K562 (cell line): Measurements from ENCODE around the gene LAPTM4A. TPM values are rescaled to one million over a fixed set of nuclear protein-coding genes. Genes with fewer than 3 reads are reported as not detected.

Experiments used
- ATF1 ChIP-seq, 2 experiments: fragments of 450-650 bp in 1 of 2; IDR thresholded peaks; 2 replicates each; pipeline ENCODE4 v1.6.1; 2016; ENCODE audit warnings: missing compliant biosample characterization in 1 of 2, missing genetic modification characterization in 1 of 2
- CBX5 ChIP-seq: IDR thresholded peaks from 2 replicates; pipeline ENCODE4 v1.6.1; 2014; ENCODE audit warnings: low read depth, borderline replicate concordance
- ESRRA ChIP-seq: fragments of 450-650 bp; IDR thresholded peaks from 2 replicates; pipeline ENCODE4 v1.6.1; 2014; ENCODE audit warnings: low read depth, mild to moderate bottlenecking, moderate library complexity, borderline replicate concordance
- ETS2 ChIP-seq: IDR thresholded peaks from 2 replicates; pipeline ENCODE4 v1.6.1; 2016; ENCODE audit warnings: borderline replicate concordance, missing genetic modification characterization, mild to moderate bottlenecking, moderate library complexity, missing compliant biosample characterization; ENCODE audit not compliant: poor library complexity, severe bottlenecking
- FOXK2 ChIP-seq, 2 experiments: fragments of 450-650 bp; IDR thresholded peaks in 1 of 2; conservative IDR thresholded peaks in 1 of 2; 2 replicates each; pipeline ENCODE4 v1.6.1; 2016; ENCODE audit warnings: low read depth in 2 of 2, mild to moderate bottlenecking in 1 of 2
- GTF2A2 ChIP-seq: IDR thresholded peaks from 2 replicates; pipeline ENCODE4 v1.6.1; 2016; ENCODE audit warnings: mild to moderate bottlenecking, missing genetic modification characterization, missing compliant biosample characterization
- KLF16 ChIP-seq: IDR thresholded peaks from 2 replicates; pipeline ENCODE4 v1.6.1; 2016; ENCODE audit warnings: antibody characterized with exemption
- MAFK ChIP-seq: IDR thresholded peaks from 2 replicates; pipeline ENCODE4 v1.6.1; 2011; ENCODE audit warnings: low read length, improper control_type of control experiment
- MAZ ChIP-seq, 2 experiments: fragments of 450-650 bp in 1 of 2; sonication (generic) in 1 of 2; formaldehyde crosslinking; IDR thresholded peaks in 1 of 2; conservative IDR thresholded peaks in 1 of 2; 2 replicates each; pipeline versions ENCODE4 v1.4.0 to v1.5.0; 2020; ENCODE audit warnings: mild to moderate bottlenecking in 1 of 2, missing genetic modification reagents in 1 of 2
- MCM2 ChIP-seq: fragments of 450-650 bp; IDR thresholded peaks from 2 replicates; pipeline ENCODE4 v1.6.1; 2017; ENCODE audit warnings: low read depth, mild to moderate bottlenecking
- MNT ChIP-seq, 2 experiments: fragments of 450-650 bp; conservative IDR thresholded peaks; 2 replicates each; pipeline ENCODE4 v1.6.1; 2017; ENCODE audit warnings: mild to moderate bottlenecking in 2 of 2, moderate library complexity in 2 of 2
- NR4A1 ChIP-seq, 2 experiments: fragments of 250-450 bp in 1 of 2; fragments of 450-650 bp in 1 of 2; sonication (Bioruptor Pico) in 1 of 2; IDR thresholded peaks; 2 replicates each; pipeline versions ENCODE4 v1.4.0 to v1.6.1; 2016 to 2020; ENCODE audit warnings: mild to moderate bottlenecking in 2 of 2, missing compliant biosample characterization in 1 of 2, missing genetic modification characterization in 1 of 2, moderate library complexity in 1 of 2
- PBX2 ChIP-seq, 2 experiments: IDR thresholded peaks in 1 of 2; conservative IDR thresholded peaks in 1 of 2; 2 replicates each; pipeline ENCODE4 v1.6.1; 2016; ENCODE audit warnings: low read depth in 2 of 2, mild to moderate bottlenecking in 1 of 2, missing compliant biosample characterization in 1 of 2, missing genetic modification characterization in 1 of 2, moderate library complexity in 1 of 2
- POLR2AphosphoS5 ChIP-seq: IDR thresholded peaks from 2 replicates; pipeline ENCODE4 v1.6.1; 2011; ENCODE audit warnings: mild to moderate bottlenecking, low read depth, low read length, moderate library complexity; ENCODE audit not compliant: control insufficient read depth, insufficient read depth
- PRPF4 ChIP-seq: fragments of 200-400 bp; formaldehyde crosslinking; IDR thresholded peaks from one replicate; pipeline ENCODE4 v1.6.1; 2017; ENCODE audit warnings: low read length, low read depth, mild to moderate bottlenecking; ENCODE audit not compliant: insufficient read depth, poor library complexity, severe bottlenecking
- RBM22 ChIP-seq: fragments of 200-400 bp; formaldehyde crosslinking; IDR thresholded peaks from 2 replicates; pipeline ENCODE4 v1.6.1; 2018; ENCODE audit warnings: low read length, low read depth; ENCODE audit not compliant: poor library complexity, severe bottlenecking
- TARDBP ChIP-seq: fragments of 450-650 bp; IDR thresholded peaks from 2 replicates; pipeline ENCODE4 v1.6.1; 2016
- TBP ChIP-seq: optimal IDR thresholded peaks from 2 replicates; pipeline ENCODE3; 2011; ENCODE audit warnings: low read depth, low read length, improper control_type of control experiment
- ZKSCAN1 ChIP-seq: fragments of 150-350 bp; IDR thresholded peaks from 2 replicates; pipeline ENCODE4 v1.6.1; 2016; ENCODE audit warnings: low read depth, low read length
- polyA plus RNA-seq, 8 experiments: library from polyadenylated mRNA; depleted of rRNA in 4 of 8; stranded (reverse) in 5 of 8; unstranded in 3 of 8; fragments of >200 nt; fragmentation: Nextera tagmentation in 2 of 8; fragmentation: Illumina TruSeq in 1 of 8; extraction: Ambion mirVana in 2 of 8; extraction: Trizol in 1 of 8; gene quantifications; 2 replicates each; pipeline versions ENCODE4 v1.2.1 to v1.2.3, GENCODE V29; 2011 to 2014; ENCODE audit warnings: inconsistent platforms in 1 of 8, missing spikeins in 1 of 8
- total RNA-seq, 7 experiments: library from RNA; depleted of rRNA in 6 of 7; stranded (reverse); fragments of >200 nt in 6 of 7; fragmentation: Illumina TruSeq in 2 of 7; extraction: Trizol in 2 of 7; gene quantifications; 2 replicates each; pipeline versions ENCODE4 v1.2.1 to v1.2.3, GENCODE V29; 2011 to 2021; ENCODE audit warnings: low replicate concordance in 1 of 7
- TF ChIP-seq, protein P1 (sequence below): fragments of 450-650 bp; formaldehyde crosslinking; conservative IDR thresholded peaks from 2 replicates; pipeline ENCODE4 v1.4.0; 2022; ENCODE audit warnings: mild to moderate bottlenecking, missing genetic modification characterization

Gene LAPTM4A
- total and polyA plus RNA-seq, 9 of the 15 experiments (the other 6 are each of a cell fraction or from before 2014, with no cell fraction given): 13.4 to 157 (median 50.1) TPM

DNA sequence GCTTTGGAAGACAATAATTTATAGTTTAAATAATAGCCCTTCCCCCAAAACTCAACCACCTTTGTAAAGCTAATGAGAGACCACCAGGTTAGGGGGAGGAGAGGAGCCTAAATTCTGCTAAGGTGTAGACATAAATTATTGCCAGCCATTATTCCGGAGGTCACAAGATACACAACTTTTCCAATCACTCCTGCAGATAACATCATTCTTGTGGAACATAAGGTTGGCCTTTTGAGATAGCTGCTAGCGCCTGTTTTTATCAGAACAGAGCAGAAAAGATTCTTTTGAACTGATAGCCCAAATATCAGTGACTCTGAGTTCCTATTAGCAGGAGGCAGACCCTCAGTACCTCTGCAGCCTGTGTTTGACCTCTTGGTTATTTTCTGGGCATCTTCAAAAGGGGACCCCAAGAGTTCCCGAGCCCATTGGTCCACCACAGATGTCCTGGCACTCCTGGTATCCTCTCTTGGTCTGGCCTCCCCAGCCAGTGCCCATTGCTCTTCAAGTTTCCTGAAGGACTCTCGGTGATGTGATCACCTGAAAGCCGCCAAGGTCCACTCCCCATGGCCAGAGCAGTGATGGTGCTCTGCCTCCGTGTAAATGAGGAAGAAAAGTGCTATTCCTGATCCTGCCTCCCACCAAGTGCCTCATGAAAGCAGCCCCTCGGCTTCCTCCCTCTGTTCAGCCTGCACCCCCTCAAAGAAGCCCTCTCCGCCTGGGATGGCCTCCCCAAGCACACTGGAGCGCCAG lies 38.5 kb upstream of the LAPTM4A start (continued):
- no peak for TF ChIP-seq PBX2 (CRISPR knock-in tag; IDR thresholded peaks at IDR 0.05; ENCODE audit: low read depth)
- TF ChIP-seq PBX2 (tag; conservative IDR thresholded peaks at IDR 0.05; ENCODE audit: low read depth): peak; percentile 76
- TF ChIP-seq GTF2A2 (tag): no peak
- TF ChIP-seq PRPF4: no peak
- TF ChIP-seq KLF16: peak; percentile 37; the same call in 1 of the 2 replicates
- no peak for TF ChIP-seq TBP
- no peak for TF ChIP-seq MAFK
- no peak for TF ChIP-seq MNT (conservative IDR thresholded peaks at IDR 0.05)
- TF ChIP-seq CBX5: no peak
- no peak for TF ChIP-seq RBM22
- TF ChIP-seq, protein P1, sequence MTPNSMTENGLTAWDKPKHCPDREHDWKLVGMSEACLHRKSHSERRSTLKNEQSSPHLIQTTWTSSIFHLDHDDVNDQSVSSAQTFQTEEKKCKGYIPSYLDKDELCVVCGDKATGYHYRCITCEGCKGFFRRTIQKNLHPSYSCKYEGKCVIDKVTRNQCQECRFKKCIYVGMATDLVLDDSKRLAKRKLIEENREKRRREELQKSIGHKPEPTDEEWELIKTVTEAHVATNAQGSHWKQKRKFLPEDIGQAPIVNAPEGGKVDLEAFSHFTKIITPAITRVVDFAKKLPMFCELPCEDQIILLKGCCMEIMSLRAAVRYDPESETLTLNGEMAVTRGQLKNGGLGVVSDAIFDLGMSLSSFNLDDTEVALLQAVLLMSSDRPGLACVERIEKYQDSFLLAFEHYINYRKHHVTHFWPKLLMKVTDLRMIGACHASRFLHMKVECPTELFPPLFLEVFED (CRISPR knock-in tag): no peak
- TF ChIP-seq MAZ (CRISPR knock-in tag; conservative IDR thresholded peaks at IDR 0.05 in 1 of 2, IDR thresholded peaks at IDR 0.05 in 1 of 2): 0 out of 4 replicates have a peak, but pooled peaks of 1 of the 2 experiments have one; percentile 43
- no peak for TF ChIP-seq ZKSCAN1
- no peak for TF ChIP-seq MCM2
- no peak for TF ChIP-seq ATF1 (CRISPR knock-in tag; IDR thresholded peaks at IDR 0.05)
- TF ChIP-seq ATF1 (tag; IDR thresholded peaks at IDR 0.05): no peak
- no peak for TF ChIP-seq ETS2 (tag)
- no peak for TF ChIP-seq POLR2AphosphoS5
- TF ChIP-seq FOXK2 (conservative IDR thresholded peaks at IDR 0.05 in 1 of 2, IDR thresholded peaks at IDR 0.05 in 1 of 2; ENCODE audit: low read depth in 2 of 2): no peak
- no peak for TF ChIP-seq NR4A1 (CRISPR knock-in tag; IDR thresholded peaks at IDR 0.05)
- no peak for TF ChIP-seq NR4A1 (tag; IDR thresholded peaks at IDR 0.05)
- TF ChIP-seq TARDBP: no peak
- TF ChIP-seq ESRRA: 0 out of 2 replicates have a peak, but pooled peaks have one; percentile 33
